HepG2 (cell line): ENCODE measurements around the gene CALY. TPM values are rescaled to one million over a fixed set of nuclear protein-coding genes. Genes with fewer than 3 reads are reported as not detected.

ENCODE experiments used
- HBP1 ChIP-seq: IDR thresholded peaks from 2 replicates; pipeline ENCODE4 v1.6.1; 2016; ENCODE audit warnings: low read depth, control low read depth
- IRF9 ChIP-seq: sonication (generic); formaldehyde crosslinking; IDR thresholded peaks from 2 replicates; pipeline ENCODE4 v1.8.0; 2022; ENCODE audit warnings: missing genetic modification reagents, mild to moderate bottlenecking, borderline replicate concordance
- MYC ChIP-seq: sonication (generic); formaldehyde crosslinking; IDR thresholded peaks from 2 replicates; pipeline ENCODE4 v1.9.0; 2021; ENCODE audit warnings: missing genetic modification reagents, borderline replicate concordance
- SIX4 ChIP-seq: sonication (generic); formaldehyde crosslinking; IDR thresholded peaks from 2 replicates; pipeline ENCODE4 v1.4.0; 2020; ENCODE audit warnings: missing genetic modification reagents
- SP4 ChIP-seq: sonication (generic); formaldehyde crosslinking; IDR thresholded peaks from 2 replicates; pipeline ENCODE4 v1.8.1; 2023; ENCODE audit warnings: mild to moderate bottlenecking, missing genetic modification reagents
- THAP11 ChIP-seq: IDR thresholded peaks from 2 replicates; pipeline ENCODE4 v1.6.1; 2016; ENCODE audit warnings: missing biosample characterization, missing genetic modification reagents
- ZBED4 ChIP-seq: sonication (generic); formaldehyde crosslinking; IDR thresholded peaks from 2 replicates; pipeline ENCODE4 v1.4.0; 2020; ENCODE audit warnings: missing genetic modification reagents, borderline replicate concordance
- ZNF124 ChIP-seq: sonication (generic); formaldehyde crosslinking; IDR thresholded peaks from 2 replicates; pipeline ENCODE4 v1.4.0; 2020; ENCODE audit warnings: missing genetic modification reagents
- ZNF180 ChIP-seq: sonication (generic); formaldehyde crosslinking; IDR thresholded peaks from 2 replicates; pipeline ENCODE4 v1.4.0; 2020; ENCODE audit warnings: low read depth, missing genetic modification reagents, borderline replicate concordance
- ZNF430 ChIP-seq: sonication (generic); formaldehyde crosslinking; IDR thresholded peaks from 2 replicates; pipeline ENCODE4 v1.9.0; 2021; ENCODE audit warnings: mild to moderate bottlenecking, missing genetic modification reagents
- ZNF513 ChIP-seq: sonication (generic); formaldehyde crosslinking; conservative IDR thresholded peaks from 2 replicates; pipeline ENCODE4 v1.5.0; 2020; ENCODE audit warnings: missing genetic modification reagents
- ZNF607 ChIP-seq: sonication (generic); formaldehyde crosslinking; IDR thresholded peaks from 2 replicates; pipeline ENCODE4 v1.5.1; 2020; ENCODE audit warnings: missing genetic modification reagents, mild to moderate bottlenecking, borderline replicate concordance
- ZNF720 ChIP-seq: sonication (generic); formaldehyde crosslinking; IDR thresholded peaks from 2 replicates; pipeline ENCODE4 v1.4.0; 2020; ENCODE audit warnings: missing genetic modification reagents
- ZSCAN25 ChIP-seq: sonication (generic); formaldehyde crosslinking; IDR thresholded peaks from 2 replicates; pipeline ENCODE4 v1.8.0; 2022; ENCODE audit warnings: mild to moderate bottlenecking, missing genetic modification reagents
- polyA plus RNA-seq, 8 experiments: library from polyadenylated mRNA; depleted of rRNA in 3 of 8; stranded (reverse) in 7 of 8; unstranded in 1 of 8; fragments of >200 nt; fragmentation: Illumina TruSeq in 4 of 8; extraction: Trizol in 4 of 8; gene quantifications; 2 replicates each; pipeline versions ENCODE4 v1.2.1 to v1.2.3, GENCODE V29; 2011 to 2016; ENCODE audit warnings: low read depth in 4 of 8, missing spikeins in 1 of 8, mixed read lengths in 1 of 8; ENCODE audit not compliant: insufficient read depth in 1 of 8
- total RNA-seq, 5 experiments: library from RNA; depleted of rRNA; stranded (reverse); fragments of >200 nt; fragmentation: Illumina TruSeq; extraction: Trizol; gene quantifications; 2 replicates each; pipeline ENCODE4 v1.2.3, GENCODE V29; 2016; ENCODE audit warnings: low read depth in 1 of 5
- TF ChIP-seq, protein P1 (sequence below): IDR thresholded peaks from 2 replicates; pipeline ENCODE4 v1.6.1; 2016; ENCODE audit warnings: low read depth, missing genetic modification reagents, missing compliant biosample characterization
- TF ChIP-seq, protein P2 (sequence below): sonication (generic); formaldehyde crosslinking; IDR thresholded peaks from 2 replicates; pipeline ENCODE4 v1.4.0; 2020; ENCODE audit warnings: mild to moderate bottlenecking, missing genetic modification reagents

CALY gene
- total and polyA plus RNA-seq, 2 of the 13 experiments (the other 11 are each of a cell fraction or from before 2014, with no cell fraction given) = 0.08 TPM; not detected in 1

GRCh38 chr10:133359554-133359971 is 22.9 kb upstream of the CALY start (continued):
- TF ChIP-seq ZNF513 (CRISPR knock-in tag) = no peak
- 0 out of 2 replicates have a peak, but pooled peaks have one; percentile 38 for TF ChIP-seq IRF9
- peak; percentile 37; the same call in 1 of the 2 replicates for TF ChIP-seq ZNF430
- TF ChIP-seq ZNF180 (CRISPR knock-in tag) = no peak
- 0 out of 2 replicates have a peak, but pooled peaks have one; percentile 16 for TF ChIP-seq MYC (CRISPR knock-in tag)
- peak; percentile 57; the same call in 1 of the 2 replicates for TF ChIP-seq SP4
- TF ChIP-seq HBP1 (CRISPR knock-in tag) = no peak
- no peak; the same call in 1 of the 2 replicates for TF ChIP-seq ZSCAN25 (CRISPR knock-in tag)
- no peak for TF ChIP-seq THAP11 (CRISPR knock-in tag)
- TF ChIP-seq ZNF607 (CRISPR knock-in tag) = no peak
- no peak for TF ChIP-seq SIX4 (CRISPR knock-in tag)
- TF ChIP-seq, protein P1, sequence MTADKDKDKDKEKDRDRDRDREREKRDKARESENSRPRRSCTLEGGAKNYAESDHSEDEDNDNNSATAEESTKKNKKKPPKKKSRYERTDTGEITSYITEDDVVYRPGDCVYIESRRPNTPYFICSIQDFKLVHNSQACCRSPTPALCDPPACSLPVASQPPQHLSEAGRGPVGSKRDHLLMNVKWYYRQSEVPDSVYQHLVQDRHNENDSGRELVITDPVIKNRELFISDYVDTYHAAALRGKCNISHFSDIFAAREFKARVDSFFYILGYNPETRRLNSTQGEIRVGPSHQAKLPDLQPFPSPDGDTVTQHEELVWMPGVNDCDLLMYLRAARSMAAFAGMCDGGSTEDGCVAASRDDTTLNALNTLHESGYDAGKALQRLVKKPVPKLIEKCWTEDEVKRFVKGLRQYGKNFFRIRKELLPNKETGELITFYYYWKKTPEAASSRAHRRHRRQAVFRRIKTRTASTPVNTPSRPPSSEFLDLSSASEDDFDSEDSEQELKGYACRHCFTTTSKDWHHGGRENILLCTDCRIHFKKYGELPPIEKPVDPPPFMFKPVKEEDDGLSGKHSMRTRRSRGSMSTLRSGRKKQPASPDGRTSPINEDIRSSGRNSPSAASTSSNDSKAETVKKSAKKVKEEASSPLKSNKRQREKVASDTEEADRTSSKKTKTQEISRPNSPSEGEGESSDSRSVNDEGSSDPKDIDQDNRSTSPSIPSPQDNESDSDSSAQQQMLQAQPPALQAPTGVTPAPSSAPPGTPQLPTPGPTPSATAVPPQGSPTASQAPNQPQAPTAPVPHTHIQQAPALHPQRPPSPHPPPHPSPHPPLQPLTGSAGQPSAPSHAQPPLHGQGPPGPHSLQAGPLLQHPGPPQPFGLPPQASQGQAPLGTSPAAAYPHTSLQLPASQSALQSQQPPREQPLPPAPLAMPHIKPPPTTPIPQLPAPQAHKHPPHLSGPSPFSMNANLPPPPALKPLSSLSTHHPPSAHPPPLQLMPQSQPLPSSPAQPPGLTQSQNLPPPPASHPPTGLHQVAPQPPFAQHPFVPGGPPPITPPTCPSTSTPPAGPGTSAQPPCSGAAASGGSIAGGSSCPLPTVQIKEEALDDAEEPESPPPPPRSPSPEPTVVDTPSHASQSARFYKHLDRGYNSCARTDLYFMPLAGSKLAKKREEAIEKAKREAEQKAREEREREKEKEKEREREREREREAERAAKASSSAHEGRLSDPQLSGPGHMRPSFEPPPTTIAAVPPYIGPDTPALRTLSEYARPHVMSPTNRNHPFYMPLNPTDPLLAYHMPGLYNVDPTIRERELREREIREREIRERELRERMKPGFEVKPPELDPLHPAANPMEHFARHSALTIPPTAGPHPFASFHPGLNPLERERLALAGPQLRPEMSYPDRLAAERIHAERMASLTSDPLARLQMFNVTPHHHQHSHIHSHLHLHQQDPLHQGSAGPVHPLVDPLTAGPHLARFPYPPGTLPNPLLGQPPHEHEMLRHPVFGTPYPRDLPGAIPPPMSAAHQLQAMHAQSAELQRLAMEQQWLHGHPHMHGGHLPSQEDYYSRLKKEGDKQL (CRISPR knock-in tag) = no peak
- no peak for TF ChIP-seq ZBED4 (CRISPR knock-in tag)
- TF ChIP-seq, protein P2, sequence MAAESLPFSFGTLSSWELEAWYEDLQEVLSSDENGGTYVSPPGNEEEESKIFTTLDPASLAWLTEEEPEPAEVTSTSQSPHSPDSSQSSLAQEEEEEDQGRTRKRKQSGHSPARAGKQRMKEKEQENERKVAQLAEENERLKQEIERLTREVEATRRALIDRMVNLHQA = no peak
- TF ChIP-seq ZNF124 (CRISPR knock-in tag) = no peak
- TF ChIP-seq ZNF720 (CRISPR knock-in tag) = no peak
